Heart right ventricle (tissue), 16 donors: Measurements from ENCODE around the gene IL7R. TPM values are rescaled to one million over a fixed set of nuclear protein-coding genes. Genes with fewer than 3 reads are reported as not detected.
A peak's percentile ranks its signal among the peaks of the same experiment; 100 is the strongest.

Experiments used
- ATAC-seq, 8 donors: fragments of 200-7000 bp; cut with Tn5 transposase; one replicate each; pipeline ENCODE4 v1.9.1; 2020; ENCODE audit warnings: mild to moderate bottlenecking in 8 of 8, moderate library complexity in 8 of 8, moderate number of reproducible peaks in 1 of 8
- DNase-seq, 2 donors: peaks; one replicate each; pipeline ENCODE4 v3.0.0-alpha.2; 2020
- H3K27ac ChIP-seq, 10 donors: fragments of 200-600 bp; sonication (generic) in 2 of 10; one replicate each; pipeline versions ENCODE4 v1.5.0 to v1.8.0; 2020 to 2022; ENCODE audit warnings: mild to moderate bottlenecking in 3 of 10
- H3K27me3 ChIP-seq, 7 donors: fragments of 200-600 bp; one replicate each; pipeline ENCODE4 v1.8.0; 2021 to 2022; ENCODE audit warnings: mild to moderate bottlenecking in 2 of 7
- H3K36me3 ChIP-seq, 9 donors: fragments of 200-600 bp; sonication (generic) in 1 of 9; one replicate each; pipeline versions ENCODE4 v1.5.0 to v1.8.0; 2020 to 2022; ENCODE audit warnings: mild to moderate bottlenecking in 2 of 9
- H3K4me1 ChIP-seq, 9 donors: fragments of 200-600 bp; sonication (generic) in 1 of 9; one replicate each; pipeline versions ENCODE4 v1.5.0 to v1.8.0; 2020 to 2022; ENCODE audit warnings: mild to moderate bottlenecking in 4 of 9
- H3K4me3 ChIP-seq, 10 donors: fragments of 200-600 bp; sonication (generic) in 2 of 10; one replicate each; pipeline versions ENCODE4 v1.5.0 to v1.8.0; 2020 to 2022; ENCODE audit warnings: mild to moderate bottlenecking in 7 of 10, moderate library complexity in 2 of 10
- H3K9me3 ChIP-seq, 11 donors: fragments of 200-600 bp in 10 of 11; sonication (generic) in 2 of 11; one replicate each; pipeline versions ENCODE4 v1.5.0 to v1.8.0; 2013 to 2022; ENCODE audit warnings: mild to moderate bottlenecking in 2 of 11, control low read depth in 1 of 11, moderate library complexity in 1 of 11
- CTCF ChIP-seq, 9 donors: fragments of 200-600 bp; sonication (generic) in 2 of 9; IDR thresholded peaks; one replicate each; pipeline versions ENCODE4 v1.5.0 to v1.8.0; 2021 to 2022; ENCODE audit warnings: antibody characterized with exemption in 9 of 9, mild to moderate bottlenecking in 5 of 9, moderate library complexity in 1 of 9
- WGBS, 2 donors: extraction: QIAGEN DNeasy Blood & Tissue Kit; methylation state at CpG; one replicate each; pipeline ENCODE4 v1.1.7; 2013; ENCODE audit warnings: inconsistent platforms in 1 of 2; 5-methylcytosine and 5-hydroxymethylcytosine counted together
- intact Hi-C, 10 donors: fragments of 100-400 bp; cut with DNase I; formaldehyde crosslinking; loops; one replicate each; pipeline versions ENCODE4 v1.11.1 to v1.14.2; 2022
- polyA plus RNA-seq, 2 donors: library from polyadenylated mRNA; stranded (reverse); fragments of 200-250 nt; gene quantifications; one replicate each; pipeline ENCODE4 v1.2.3, GENCODE V29; 2013
- total RNA-seq, 10 donors: library from RNA; stranded (reverse); fragmentation: NEBNext Ultra II Directional in 3 of 10; extraction: Animal tissue kit (Norgen Biotek cat#: 25700) in 3 of 10; gene quantifications; one replicate each; pipeline versions ENCODE4 v1.2.1 to v1.2.4, GENCODE V29; 2021 to 2023
- donor health status: Arrhythmogenic right ventricular cardiomyopathy.
- donor health status: ischemic (EF 13 %, LVEDD 7.1; RV severe dilation, severe dysfunction).
- donor health status: healthy with polysubstance abuse.
- donor health status: DM: no; HTN: yes; CAD: no.
- donor health status: DM: no; HTN: no; CAD: no.
- donor health status: ischemic (EF 25% LVEDD 6.9; RV normal size, moderate dysfunction).
- donor health status: ischemic (EF 25% LVEDD 5.7; RV mildly dilated, moderate dysfunction).
- donor health status: healthy.
- donor health status: DM: yes; HTN: yes; CAD: no.
- donor health status: Ischemic cardiomyopathy.
- donor health status: ischemic (EF 35%, LVEDD 5.7; RV mildly dilated, moderate dysfunction).
- donor health status: nonischemic (EF 11% LVEDD 7.7; RV severe dilation, severe dysfunction).
- donor health status: DM: yes; HTN: yes; CAD: no.
- donor health status: PGD.
- donor health status: ischemic (EF 29% LVEDD 5.4; RV normal size, mild dysfunction).
- donor health status: nonischemic (EF 23%, LVEDD 6.1; RV moderate dilation, normal function).

IL7R gene
- total and polyA plus RNA-seq, 12 donors: 0.22 to 10.6 (median 0.71) TPM

- peak in 1 of 8 donors; percentile 48 for ATAC-seq
Measured at GRCh38 chr5:35884191-35884769, 27.6 kb downstream of the IL7R start.

GRCh38 chr5:35884773-35885172 is 28.1 kb downstream of the IL7R start:
- DNase-seq (no peak), ATAC-seq (no peak)
- intact Hi-C loops: no loop called here
- Histone ChIP-seq H3K27ac (no peak overlapping the region), H3K27me3 (no peaks in the 10 kb centered on the region), H3K36me3 (no peaks in the 10 kb centered on the region), H3K4me3 (no peak overlapping the region), H3K4me1 (peaks cover 0 to 14% (median 0%) of the 10 kb centered on the region in 9 donors), H3K9me3 (no peaks in the 10 kb centered on the region)
- TF ChIP-seq CTCF (IDR thresholded peaks at IDR 0.05): no peak

More at GRCh38 chr5:35884191-35884769, 27.6 kb downstream of the IL7R start:
- no peaks in the 10 kb centered on the region for H3K9me3 ChIP-seq
- WGBS, 2 donors: 73 to 81% methylated on average over 1 of the region's 1 CpG
- no peak for TF ChIP-seq CTCF (IDR thresholded peaks at IDR 0.05)
- intact Hi-C loops: no loop called here
- H3K4me1 ChIP-seq: peaks cover 0 to 14% (median 0%) of the 10 kb centered on the region in 9 donors
- H3K36me3 ChIP-seq: no peaks in the 10 kb centered on the region
- H3K27ac ChIP-seq: peak overlapping the region in 1 of 10 donors; percentile 22
- no peak overlapping the region for H3K4me3 ChIP-seq
- no peak for DNase-seq
- no peaks in the 10 kb centered on the region for H3K27me3 ChIP-seq

- H3K4me1 ChIP-seq: peaks cover 0 to 14% (median 0%) of the 10 kb centered on the region in 9 donors
- DNase-seq (no peak), ATAC-seq (no peak)
- H3K27ac ChIP-seq: no peak overlapping the region
- H3K4me3 ChIP-seq: no peak overlapping the region
- no peaks in the 10 kb centered on the region for H3K36me3 ChIP-seq
- intact Hi-C loops: no loop called here
- no peaks in the 10 kb centered on the region for H3K27me3 ChIP-seq
- TF ChIP-seq CTCF (IDR thresholded peaks at IDR 0.05): no peak
- H3K9me3 ChIP-seq: no peaks in the 10 kb centered on the region
- 76 to 79% methylated on average over 3 of the region's 3 CpGs for WGBS, 2 donors
Measured at GRCh38 chr5:35886381-35886780, 29.7 kb downstream of the IL7R start.

- Histone ChIP-seq H3K4me1 (peaks cover 0 to 14% (median 0%) of the 10 kb centered on the region in 9 donors), H3K27me3 (no peaks in the 10 kb centered on the region), H3K27ac (no peak overlapping the region), H3K36me3 (no peaks in the 10 kb centered on the region), H3K9me3 (no peaks in the 10 kb centered on the region), H3K4me3 (no peak overlapping the region)
- no peak for TF ChIP-seq CTCF (IDR thresholded peaks at IDR 0.05)
- intact Hi-C loops: no loop called here
- no peak for ATAC-seq
- DNase-seq: no peak
- 57 to 63% methylated on average over 5 of the region's 5 CpGs for whole genome bisulfite sequencing, 2 donors
Measured at GRCh38 chr5:35887321-35888100, 30.8 kb downstream of the IL7R start.
